Gastrocnemius medialis (tissue), 4 donors: Measurements from ENCODE around the gene APOD.
"Not testable (repeated sequence)": the region's sequence is repeated elsewhere in the genome, so short reads cannot be mapped to it uniquely, and the experiment has no call there.

Source experiments
- POLR2A ChIP-seq, 2 donors: fragments of 450-650 bp; IDR thresholded peaks; one replicate each; pipeline ENCODE4 v1.6.1; 2017; ENCODE audit warnings: antibody characterized with exemption in 2 of 2, mild to moderate bottlenecking in 2 of 2, moderate library complexity in 2 of 2
- TF ChIP-seq, protein P1 (sequence below), 5 experiments: fragments of 450-650 bp in 3 of 5; fragments of 200-600 bp in 2 of 5; sonication (generic) in 2 of 5; IDR thresholded peaks in 4 of 5; conservative IDR thresholded peaks in 1 of 5; 1 replicate in 4 of 5; 2 replicates in 1 of 5; pipeline ENCODE4 v1.5.1; 2016 to 2019; ENCODE audit warnings: antibody characterized with exemption in 5 of 5, mild to moderate bottlenecking in 3 of 5, moderate library complexity in 3 of 5

DNA sequence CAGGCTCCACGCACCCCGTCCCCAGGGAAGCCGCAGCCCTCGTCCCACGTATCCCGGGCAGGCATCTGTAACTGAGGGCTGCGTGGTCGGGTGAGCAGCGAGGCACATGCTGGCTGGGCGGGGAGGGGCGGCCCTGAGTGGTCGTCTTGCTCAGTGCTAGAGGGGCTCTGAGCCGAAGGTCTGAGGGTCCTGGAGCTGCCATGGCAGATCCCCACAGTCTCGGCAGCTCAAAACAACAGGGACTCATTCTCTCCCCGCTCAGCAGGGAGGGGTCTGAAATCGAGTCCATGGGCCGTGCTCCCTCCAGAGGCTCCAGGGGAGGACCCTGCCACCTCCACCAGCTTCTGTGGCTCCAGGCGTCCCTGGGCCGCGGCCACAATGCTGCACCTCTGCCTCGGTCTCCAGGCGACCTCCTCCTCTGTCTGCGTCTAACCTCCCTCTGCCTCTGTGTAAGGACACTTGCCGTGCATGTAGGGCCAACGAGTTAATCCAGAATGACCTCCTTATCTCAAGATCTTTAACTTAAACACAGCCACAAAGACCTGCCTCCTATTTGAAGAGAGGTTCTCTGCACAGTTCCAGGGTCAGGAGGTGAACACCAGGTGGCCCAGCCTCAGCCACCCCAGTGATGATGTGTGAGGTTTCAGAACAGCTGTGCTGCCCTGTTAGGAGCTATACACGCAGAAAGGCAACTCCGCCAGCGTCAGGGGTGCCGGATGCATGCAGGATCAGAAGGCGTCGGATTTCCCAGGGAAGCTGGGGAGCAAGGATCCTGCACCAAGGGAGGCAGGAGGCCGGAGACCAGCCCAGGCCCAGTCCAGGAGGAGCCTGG, 46.6 kb upstream of the APOD start:
- TF ChIP-seq POLR2A (IDR thresholded peaks at IDR 0.05): not testable (repeated sequence)
- TF ChIP-seq, protein P1, sequence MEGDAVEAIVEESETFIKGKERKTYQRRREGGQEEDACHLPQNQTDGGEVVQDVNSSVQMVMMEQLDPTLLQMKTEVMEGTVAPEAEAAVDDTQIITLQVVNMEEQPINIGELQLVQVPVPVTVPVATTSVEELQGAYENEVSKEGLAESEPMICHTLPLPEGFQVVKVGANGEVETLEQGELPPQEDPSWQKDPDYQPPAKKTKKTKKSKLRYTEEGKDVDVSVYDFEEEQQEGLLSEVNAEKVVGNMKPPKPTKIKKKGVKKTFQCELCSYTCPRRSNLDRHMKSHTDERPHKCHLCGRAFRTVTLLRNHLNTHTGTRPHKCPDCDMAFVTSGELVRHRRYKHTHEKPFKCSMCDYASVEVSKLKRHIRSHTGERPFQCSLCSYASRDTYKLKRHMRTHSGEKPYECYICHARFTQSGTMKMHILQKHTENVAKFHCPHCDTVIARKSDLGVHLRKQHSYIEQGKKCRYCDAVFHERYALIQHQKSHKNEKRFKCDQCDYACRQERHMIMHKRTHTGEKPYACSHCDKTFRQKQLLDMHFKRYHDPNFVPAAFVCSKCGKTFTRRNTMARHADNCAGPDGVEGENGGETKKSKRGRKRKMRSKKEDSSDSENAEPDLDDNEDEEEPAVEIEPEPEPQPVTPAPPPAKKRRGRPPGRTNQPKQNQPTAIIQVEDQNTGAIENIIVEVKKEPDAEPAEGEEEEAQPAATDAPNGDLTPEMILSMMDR (IDR thresholded peaks at IDR 0.05 in 4 of 5, conservative IDR thresholded peaks at IDR 0.05 in 1 of 5): not testable (repeated sequence)
